Measurements from ENCODE around the gene IQSEC1.

Gene IQSEC1

GRCh38 chr3:12932347-12932746 is 140.9 kb downstream of the IQSEC1 start:
- no peak for DNase-seq (ENCODE audit: extremely low read depth, low read depth)
- no peak for TF ChIP-seq CTCF (IDR thresholded peaks at IDR 0.05; ENCODE audit: low read depth, low read length)

- no peak for DNase-seq (ENCODE audit: extremely low read depth, low read depth)
- no peak for TF ChIP-seq CTCF (IDR thresholded peaks at IDR 0.05; ENCODE audit: low read depth, low read length)
These were observed 141.8 kb downstream of the IQSEC1 start for GRCh38 chr3:12931273-12931905.

GRCh38 chr3:12929801-12930200 is 143.4 kb downstream of the IQSEC1 start:
- no peak for TF ChIP-seq CTCF (IDR thresholded peaks at IDR 0.05; ENCODE audit: low read depth, low read length)
- no peak for DNase-seq (ENCODE audit: extremely low read depth, low read depth)

GRCh38 chr3:12926660-12927059 is 146.6 kb downstream of the IQSEC1 start:
- TF ChIP-seq CTCF (IDR thresholded peaks at IDR 0.05; ENCODE audit: low read depth, low read length) = no peak
- DNase-seq (ENCODE audit: extremely low read depth, low read depth) = no peak

- TF ChIP-seq CTCF (IDR thresholded peaks at IDR 0.05; ENCODE audit: low read depth, low read length) = no peak
- DNase-seq (ENCODE audit: extremely low read depth, low read depth) = no peak
These were observed 147.6 kb downstream of the IQSEC1 start for GRCh38 chr3:12925648-12926047.

GRCh38 chr3:12924437-12924836 is 148.8 kb downstream of the IQSEC1 start:
- no peak for TF ChIP-seq CTCF (IDR thresholded peaks at IDR 0.05; ENCODE audit: low read depth, low read length)
- DNase-seq (ENCODE audit: extremely low read depth, low read depth) = no peak

GRCh38 chr3:12922881-12923431 is 150.3 kb downstream of the IQSEC1 start:
- TF ChIP-seq CTCF (IDR thresholded peaks at IDR 0.05; ENCODE audit: low read depth, low read length) = no peak
- no peak for DNase-seq (ENCODE audit: extremely low read depth, low read depth)

All from AG09319 (cell line).